Mesodermal cell (in vitro differentiated cells): Measurements from ENCODE around the gene CSRP2.

Experiments
- H3K27ac ChIP-seq: 2 replicates; pipeline ENCODE4 v1.7.0; 2013; ENCODE audit warnings: mild to moderate bottlenecking, low read depth, low read length, moderate library complexity; ENCODE audit not compliant: severe bottlenecking
- H3K36me3 ChIP-seq: 2 replicates; pipeline ENCODE4 v1.7.1; 2013; ENCODE audit warnings: mild to moderate bottlenecking, low read length, moderate library complexity; ENCODE audit not compliant: control insufficient read depth, insufficient read depth
- H3K4me1 ChIP-seq: one replicate; pipeline ENCODE4 v1.7.1; 2013; ENCODE audit warnings: mild to moderate bottlenecking, low read length; ENCODE audit not compliant: insufficient read depth, control insufficient read depth, poor library complexity, severe bottlenecking
- H3K4me3 ChIP-seq: 2 replicates; pipeline ENCODE4 v1.7.0; 2013; ENCODE audit warnings: low read length, control low read depth, mild to moderate bottlenecking; ENCODE audit not compliant: insufficient read depth, poor library complexity, severe bottlenecking; ENCODE audit errors: extremely low read depth
- H3K9me3 ChIP-seq: 2 replicates; pipeline ENCODE4 v1.7.1; 2013; ENCODE audit warnings: mild to moderate bottlenecking, low read length, moderate library complexity; ENCODE audit not compliant: control insufficient read depth
- WGBS, 2 experiments: methylation state at CpG; one replicate each; pipeline ENCODE4 v1.1.5; 2013; ENCODE audit warnings: missing lambda C conversion rate in 2 of 2; ENCODE audit not compliant: insufficient coverage in 2 of 2; 5-methylcytosine and 5-hydroxymethylcytosine counted together

CSRP2 gene

DNA sequence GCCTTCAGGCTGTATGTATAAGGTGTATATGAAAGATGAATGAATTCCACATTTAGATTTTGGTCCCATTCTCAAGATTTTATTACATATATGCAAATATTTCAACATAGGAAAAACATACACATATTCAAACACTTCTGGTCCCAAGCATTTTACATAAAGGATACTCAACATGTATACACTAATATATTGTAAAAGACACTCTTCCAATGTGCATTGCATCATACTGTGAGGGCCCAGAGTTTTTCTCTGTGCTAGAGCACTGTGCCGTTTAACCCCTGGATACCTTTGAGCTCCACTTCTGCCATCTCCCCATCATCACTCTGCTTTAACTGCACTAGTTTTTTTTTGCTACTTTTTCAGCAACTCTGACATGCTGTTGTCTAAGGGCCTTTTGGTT lies 66.8 kb downstream of the CSRP2 start:
- Histone ChIP-seq H3K27ac (no peak overlapping the region), H3K4me1 (no peaks in the 10 kb centered on the region), H3K9me3 (no peaks in the 10 kb centered on the region), H3K4me3 (no peak overlapping the region), H3K36me3 (peaks cover 44% of the 10 kb centered on the region)
- WGBS, 2 experiments: 100% methylated on average over 1 of the region's 1 CpG

DNA sequence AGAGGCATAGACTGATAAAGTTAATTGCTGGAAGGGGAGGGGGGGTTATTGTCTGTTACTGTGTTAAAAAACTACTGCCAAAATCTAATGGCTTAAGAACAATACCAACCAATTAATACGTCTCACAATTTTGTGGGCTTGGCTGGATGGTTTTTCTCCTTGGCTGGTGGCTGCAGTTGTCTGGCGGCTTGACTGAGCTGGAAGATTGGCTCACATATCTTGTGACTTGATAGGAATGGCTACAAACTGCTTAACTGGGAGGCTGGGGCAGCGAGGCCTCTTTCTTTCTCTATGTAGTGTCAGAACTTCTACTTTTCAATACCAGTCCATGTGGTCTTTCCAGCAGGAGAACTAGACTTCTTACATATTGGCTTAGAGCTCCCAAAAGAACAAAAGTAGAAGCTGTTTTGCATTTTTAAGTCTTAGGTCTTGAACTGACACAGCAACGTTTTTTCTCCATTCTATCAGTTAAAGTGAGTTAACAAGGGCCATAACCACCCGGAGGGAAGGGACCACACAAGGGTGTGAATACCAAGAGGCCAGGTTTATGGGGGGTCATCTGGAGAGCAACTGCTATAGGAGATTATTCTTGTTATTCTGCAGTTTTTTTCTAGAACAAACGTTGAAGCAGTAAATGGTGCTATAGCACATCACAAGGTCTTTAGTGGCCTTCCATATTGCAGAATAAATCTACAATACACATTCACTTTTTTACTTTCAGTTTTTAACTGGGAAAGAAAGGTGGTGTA lies 68.0 kb downstream of the CSRP2 start:
- H3K36me3 ChIP-seq: peaks cover 49% of the 10 kb centered on the region
- 76 to 80% methylated on average over 1 to 2 of the region's 6 CpGs for WGBS, 2 experiments
- H3K27ac ChIP-seq: no peak overlapping the region
- no peaks in the 10 kb centered on the region for H3K4me1 ChIP-seq
- H3K9me3 ChIP-seq: no peaks in the 10 kb centered on the region
- no peak overlapping the region for H3K4me3 ChIP-seq
